ENCODE data around the gene MMP25. TPM values are rescaled to one million over a fixed set of nuclear protein-coding genes. Genes with fewer than 3 reads are reported as not detected.
A peak's percentile ranks its signal among the peaks of the same experiment; 100 is the strongest.

The MMP25 gene
- polyA plus RNA-seq, 1 donor (not counting 4 experiments of a cell fraction or from before 2014, with no cell fraction given) = 0.09 TPM

DNA sequence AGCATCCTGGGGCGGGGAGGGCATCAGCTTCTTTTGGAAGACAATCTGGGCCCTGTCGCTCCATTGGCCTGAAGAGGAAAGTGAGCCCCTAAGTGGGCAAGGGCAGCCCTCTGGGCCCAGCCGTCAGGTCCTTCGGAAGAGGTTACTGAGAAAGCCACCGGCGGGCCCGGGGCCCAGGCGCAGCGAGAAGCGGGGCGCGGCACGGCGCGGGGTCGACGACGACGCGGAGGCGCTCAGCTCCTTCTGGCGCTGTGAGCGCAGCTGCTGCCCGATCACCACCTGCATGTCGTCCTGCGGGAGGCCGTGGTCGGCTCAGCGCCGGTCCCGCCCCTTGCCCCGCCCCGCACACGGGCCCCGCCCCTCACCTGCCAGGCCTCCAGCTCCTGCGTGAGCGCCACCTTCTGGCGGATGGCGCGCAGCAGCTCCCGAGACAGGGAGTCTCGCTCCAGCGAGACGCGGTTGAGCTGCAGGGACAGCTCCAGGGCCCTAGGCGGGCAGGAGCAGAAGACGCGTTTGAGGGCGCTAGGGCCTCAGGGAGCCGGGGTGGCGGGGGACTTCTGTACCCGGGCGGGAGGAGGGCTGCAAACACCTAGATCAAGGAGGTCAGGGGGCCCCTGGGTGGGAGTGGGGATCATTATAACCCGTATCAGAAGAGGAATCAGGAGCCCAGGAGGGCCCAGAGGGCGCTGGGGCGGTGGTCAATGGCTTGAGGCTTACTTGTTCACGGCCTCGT, 18.2 kb upstream of the MMP25 start:
- Histone ChIP-seq H3K27me3 (ENCODE audit: control insufficient read depth, extremely low read depth, insufficient read depth, low read length) (peaks cover 19% of the 10 kb centered on the region), H3K4me1 (ENCODE audit: control insufficient read depth, extremely low read depth, insufficient read depth, low read length) (peaks cover 13% of the 10 kb centered on the region), H3K27ac (ENCODE audit: control insufficient read depth, insufficient read depth, low read length) (no peak overlapping the region), H3K9me1 (ENCODE audit: control insufficient read depth, extremely low read depth, insufficient read depth, low read length) (no peaks in the 10 kb centered on the region), H3K9ac (ENCODE audit: control insufficient read depth, extremely low read depth, insufficient read depth, low read length) (no peak overlapping the region), H3K9me3 (ENCODE audit: control insufficient read depth, low read depth, low read length) (no peaks in the 10 kb centered on the region), H3K4me2 (ENCODE audit: control insufficient read depth, extremely low read depth, insufficient read depth, low read depth, low read length) (peak overlapping the region; percentile 41), H4K20me1 (ENCODE audit: control insufficient read depth, extremely low read depth, insufficient read depth, low read length) (no peaks in the 10 kb centered on the region), H2AFZ (ENCODE audit: control insufficient read depth, low read length) (no peak overlapping the region), H3K79me2 (ENCODE audit: control insufficient read depth, insufficient read depth, low read length) (no peaks in the 10 kb centered on the region), H3K36me3 (ENCODE audit: control insufficient read depth in 2 of 2, extremely low read depth in 1 of 2, insufficient read depth in 2 of 2, low read length in 2 of 2) (peaks cover 11 to 15% of the 10 kb centered on the region in 2 experiments), H3K4me3 (ENCODE audit: control insufficient read depth in 2 of 3, extremely low read depth in 1 of 3, insufficient read depth in 2 of 3, low read depth in 1 of 3, low read length in 3 of 3) (no peak overlapping the region)
- DNase-seq (ENCODE audit: low read depth, low spot score) = no peak
- FAIRE-seq = no peak
- dilution Hi-C loops (cut with MboI; ENCODE audit: extremely low pct_ligation_motif_present, low sequenced_read_pairs) = no loop called here
- TF ChIP-seq EZH2 (IDR thresholded peaks at IDR 0.05; ENCODE audit: low read length) = no peak
- TF ChIP-seq, protein P1, sequence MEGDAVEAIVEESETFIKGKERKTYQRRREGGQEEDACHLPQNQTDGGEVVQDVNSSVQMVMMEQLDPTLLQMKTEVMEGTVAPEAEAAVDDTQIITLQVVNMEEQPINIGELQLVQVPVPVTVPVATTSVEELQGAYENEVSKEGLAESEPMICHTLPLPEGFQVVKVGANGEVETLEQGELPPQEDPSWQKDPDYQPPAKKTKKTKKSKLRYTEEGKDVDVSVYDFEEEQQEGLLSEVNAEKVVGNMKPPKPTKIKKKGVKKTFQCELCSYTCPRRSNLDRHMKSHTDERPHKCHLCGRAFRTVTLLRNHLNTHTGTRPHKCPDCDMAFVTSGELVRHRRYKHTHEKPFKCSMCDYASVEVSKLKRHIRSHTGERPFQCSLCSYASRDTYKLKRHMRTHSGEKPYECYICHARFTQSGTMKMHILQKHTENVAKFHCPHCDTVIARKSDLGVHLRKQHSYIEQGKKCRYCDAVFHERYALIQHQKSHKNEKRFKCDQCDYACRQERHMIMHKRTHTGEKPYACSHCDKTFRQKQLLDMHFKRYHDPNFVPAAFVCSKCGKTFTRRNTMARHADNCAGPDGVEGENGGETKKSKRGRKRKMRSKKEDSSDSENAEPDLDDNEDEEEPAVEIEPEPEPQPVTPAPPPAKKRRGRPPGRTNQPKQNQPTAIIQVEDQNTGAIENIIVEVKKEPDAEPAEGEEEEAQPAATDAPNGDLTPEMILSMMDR (optimal IDR thresholded peaks at IDR 0.05 in 1 of 3, IDR thresholded peaks at IDR 0.05 in 1 of 3, conservative IDR thresholded peaks at IDR 0.05 in 1 of 3; ENCODE audit: extremely low read depth in 1 of 3, insufficient read depth in 2 of 3, low read length in 3 of 3) = peak; percentile 41 to 92 (median 92)

DNA sequence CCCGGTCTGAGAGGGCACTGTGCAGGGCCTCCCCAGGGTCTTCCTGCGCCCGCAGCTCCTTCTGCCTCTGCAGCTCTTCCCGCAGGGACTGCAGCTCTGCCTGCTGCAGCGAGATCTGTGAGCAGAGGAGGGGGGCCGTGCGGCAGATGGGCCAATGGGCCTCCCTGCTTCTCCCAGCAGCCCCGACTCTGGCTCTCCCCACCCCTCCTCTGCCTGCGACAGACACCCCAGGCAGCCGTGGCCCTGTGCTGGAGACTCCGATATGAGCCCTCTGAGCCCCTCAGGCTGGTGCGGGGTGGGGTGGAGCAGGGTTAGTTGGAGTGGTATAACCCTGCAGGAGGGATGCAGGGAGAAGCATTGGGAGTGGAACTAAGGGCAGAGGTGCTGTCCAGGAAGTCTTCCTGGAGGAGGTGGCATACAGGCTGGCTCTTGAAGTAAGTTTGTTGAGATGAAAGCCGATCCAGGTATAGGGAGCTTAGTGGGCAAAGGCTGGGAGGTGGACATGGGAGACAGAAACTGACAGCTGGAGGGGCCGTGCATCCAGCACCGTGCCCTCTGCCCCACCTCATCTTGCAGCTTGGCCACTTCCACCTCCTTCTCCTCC, 17.5 kb upstream of the MMP25 start:
- Histone ChIP-seq H3K9me3 (ENCODE audit: control insufficient read depth, low read depth, low read length) (no peaks in the 10 kb centered on the region), H3K27me3 (ENCODE audit: control insufficient read depth, extremely low read depth, insufficient read depth, low read length) (peaks cover 19% of the 10 kb centered on the region), H3K4me1 (ENCODE audit: control insufficient read depth, extremely low read depth, insufficient read depth, low read length) (peaks cover 7% of the 10 kb centered on the region), H2AFZ (ENCODE audit: control insufficient read depth, low read length) (no peak overlapping the region), H3K27ac (ENCODE audit: control insufficient read depth, insufficient read depth, low read length) (no peak overlapping the region), H3K36me3 (ENCODE audit: control insufficient read depth in 2 of 2, extremely low read depth in 1 of 2, insufficient read depth in 2 of 2, low read length in 2 of 2) (peaks cover 11 to 14% of the 10 kb centered on the region in 2 experiments), H3K79me2 (ENCODE audit: control insufficient read depth, insufficient read depth, low read length) (no peaks in the 10 kb centered on the region), H3K9ac (ENCODE audit: control insufficient read depth, extremely low read depth, insufficient read depth, low read length) (no peak overlapping the region), H3K9me1 (ENCODE audit: control insufficient read depth, extremely low read depth, insufficient read depth, low read length) (no peaks in the 10 kb centered on the region), H3K4me2 (ENCODE audit: control insufficient read depth, extremely low read depth, insufficient read depth, low read depth, low read length) (peak overlapping the region; percentile 22), H3K4me3 (ENCODE audit: control insufficient read depth in 2 of 3, extremely low read depth in 1 of 3, insufficient read depth in 2 of 3, low read depth in 1 of 3, low read length in 3 of 3) (no peak overlapping the region), H4K20me1 (ENCODE audit: control insufficient read depth, extremely low read depth, insufficient read depth, low read length) (no peaks in the 10 kb centered on the region)
- no peak for DNase-seq (ENCODE audit: low read depth, low spot score)
- no peak for TF ChIP-seq EZH2 (IDR thresholded peaks at IDR 0.05; ENCODE audit: low read length)
- TF ChIP-seq, protein P1 (optimal IDR thresholded peaks at IDR 0.05 in 1 of 3, IDR thresholded peaks at IDR 0.05 in 1 of 3, conservative IDR thresholded peaks at IDR 0.05 in 1 of 3; ENCODE audit: extremely low read depth in 1 of 3, insufficient read depth in 2 of 3, low read length in 3 of 3) = no peak
- no peak for FAIRE-seq
- dilution Hi-C loops (cut with MboI; ENCODE audit: extremely low pct_ligation_motif_present, low sequenced_read_pairs) = no loop called here

Measured in keratinocyte (primary cell).